SK-N-SH (cell line): ENCODE measurements around the gene FGFBP1. TPM values are rescaled to one million over a fixed set of nuclear protein-coding genes. Genes with fewer than 3 reads are reported as not detected.

ENCODE experiments used
- CTCF ChIA-PET: fragments of 300-600, 350-600 bp; formaldehyde crosslinking; extraction: SDS; loops from one replicate; lab custom pipeline; 2021; lab: Yijun Ruan, JAX
- POLR2A ChIA-PET: fragments of 350-600 bp; sonication (Branson Sonifier 250); formaldehyde crosslinking; extraction: SDS; loops from one replicate; lab custom pipeline; 2020; ENCODE audit warnings: antibody characterized with exemption, inconsistent platforms; lab: Yijun Ruan, JAX
- DNase-seq: peaks from one replicate; pipeline ENCODE4 v3.0.0; 2012
- H2AFZ ChIP-seq: fragments of 200-600 bp; sonication (generic); 2 replicates; pipeline ENCODE4 v1.8.1; 2016; ENCODE audit warnings: antibody characterized with exemption, mild to moderate bottlenecking, low read depth
- H3F3A ChIP-seq: fragments of 200-600 bp; sonication (generic); replicated peaks from 2 replicates; pipeline ENCODE3; 2016; ENCODE audit warnings: antibody characterized with exemption, mild to moderate bottlenecking; ENCODE audit not compliant: insufficient read depth
- H3K27ac ChIP-seq, 2 experiments: fragments of 200-500 bp in 1 of 2; fragments of 200-600 bp in 1 of 2; sonication (Bioruptor generic) in 1 of 2; sonication (generic), shearing (Covaris generic) in 1 of 2; 2 replicates each; pipeline versions ENCODE4 v1.5.1 to v1.6.1; 2014 to 2016; ENCODE audit warnings: low read depth in 2 of 2, inconsistent platforms in 1 of 2, low read length in 1 of 2, mild to moderate bottlenecking in 1 of 2, mixed read lengths in 1 of 2
- H3K27me3 ChIP-seq: fragments of 200-600 bp; sonication (generic), shearing (Covaris generic); 2 replicates; pipeline ENCODE4 v1.6.1; 2016; ENCODE audit warnings: mixed run types; ENCODE audit not compliant: insufficient read depth
- H3K36me3 ChIP-seq, 2 experiments: fragments of 200-500 bp in 1 of 2; fragments of 200-600 bp in 1 of 2; sonication (Bioruptor generic) in 1 of 2; sonication (generic) in 1 of 2; replicated peaks in 1 of 2; 2 replicates each; pipeline versions ENCODE3 to v1.5.1; 2014 to 2016; ENCODE audit warnings: low read length in 1 of 2, mild to moderate bottlenecking in 1 of 2; ENCODE audit not compliant: insufficient read depth in 2 of 2, control insufficient read depth in 1 of 2
- H3K4me1 ChIP-seq, 2 experiments: fragments of 200-500 bp in 1 of 2; fragments of 200-600 bp in 1 of 2; sonication (Bioruptor generic) in 1 of 2; sonication (generic), shearing (Covaris generic) in 1 of 2; 2 replicates each; pipeline versions ENCODE4 v1.5.1 to v1.6.1; 2014 to 2016; ENCODE audit warnings: low read depth in 1 of 2, low read length in 1 of 2, mixed run types in 1 of 2; ENCODE audit not compliant: insufficient read depth in 2 of 2, control insufficient read depth in 1 of 2
- H3K4me2 ChIP-seq: fragments of 200-600 bp; sonication (generic), shearing (Covaris generic); 2 replicates; pipeline ENCODE4 v1.6.1; 2017; ENCODE audit warnings: mixed run types
- H3K4me3 ChIP-seq, 2 experiments: fragments of 200-500 bp in 1 of 2; fragments of 200-600 bp in 1 of 2; sonication (Bioruptor generic) in 1 of 2; sonication (generic), shearing (Covaris generic) in 1 of 2; 2 replicates each; pipeline versions ENCODE4 v1.5.1 to v1.8.1; 2014 to 2016; ENCODE audit warnings: low read depth in 2 of 2, inconsistent platforms in 1 of 2, low read length in 1 of 2, mild to moderate bottlenecking in 1 of 2, mixed read lengths in 1 of 2, moderate library complexity in 1 of 2
- H3K79me2 ChIP-seq: fragments of 200-600 bp; sonication (generic); 2 replicates; pipeline ENCODE4 v1.8.1; 2017; ENCODE audit warnings: mild to moderate bottlenecking; ENCODE audit not compliant: insufficient read depth
- H3K9ac ChIP-seq: fragments of 200-600 bp; sonication (generic); 2 replicates; pipeline ENCODE4 v1.6.1; 2017; ENCODE audit warnings: mixed run types
- H3K9me2 ChIP-seq: fragments of 200-600 bp; sonication (generic); 2 replicates; pipeline ENCODE4 v1.6.1; 2017; ENCODE audit warnings: mixed run types
- H3K9me3 ChIP-seq: fragments of 200-600 bp; sonication (generic); 2 replicates; pipeline ENCODE4 v1.6.1; 2017; ENCODE audit warnings: mixed run types, mild to moderate bottlenecking, moderate library complexity
- H4K20me1 ChIP-seq: fragments of 200-600 bp; sonication (generic); 2 replicates; pipeline ENCODE4 v1.6.1; 2017; ENCODE audit warnings: mild to moderate bottlenecking, mixed run types; ENCODE audit not compliant: insufficient read depth
- CHD2 ChIP-seq: fragments of 150-350 bp; IDR thresholded peaks from 2 replicates; pipeline ENCODE4 v1.6.1; 2018; ENCODE audit warnings: low read length; ENCODE audit not compliant: partially characterized antibody
- REST ChIP-seq: IDR thresholded peaks from 2 replicates; pipeline ENCODE4 v1.6.1; 2012; ENCODE audit warnings: mild to moderate bottlenecking, low read depth, low read length, moderate library complexity
- RXRA ChIP-seq: IDR thresholded peaks from 2 replicates; pipeline ENCODE4 v1.4.0; 2012; ENCODE audit warnings: low read depth, mild to moderate bottlenecking, borderline replicate concordance
- YY1 ChIP-seq: IDR thresholded peaks from 2 replicates; pipeline ENCODE4 v1.4.0; 2012; ENCODE audit warnings: low read depth, mild to moderate bottlenecking
- ZBTB33 ChIP-seq: IDR thresholded peaks from 2 replicates; pipeline ENCODE4 v1.4.0; 2012; ENCODE audit warnings: low read depth, borderline replicate concordance
- WGBS: methylation state at CpG from one replicate; pipeline ENCODE4 v1.1.6; 2017; ENCODE audit warnings: low lambda C conversion rate; 5-methylcytosine and 5-hydroxymethylcytosine counted together
- polyA plus RNA-seq, 3 experiments: library from polyadenylated mRNA; depleted of rRNA; stranded (reverse); fragments of >200 nt; gene quantifications; 2 replicates each; pipeline ENCODE4 v1.2.3, GENCODE V29; 2012

The FGFBP1 gene
- polyA plus RNA-seq, 1 of the 3 experiments (the other 2 are of a cell fraction), result 0.13 TPM

DNA sequence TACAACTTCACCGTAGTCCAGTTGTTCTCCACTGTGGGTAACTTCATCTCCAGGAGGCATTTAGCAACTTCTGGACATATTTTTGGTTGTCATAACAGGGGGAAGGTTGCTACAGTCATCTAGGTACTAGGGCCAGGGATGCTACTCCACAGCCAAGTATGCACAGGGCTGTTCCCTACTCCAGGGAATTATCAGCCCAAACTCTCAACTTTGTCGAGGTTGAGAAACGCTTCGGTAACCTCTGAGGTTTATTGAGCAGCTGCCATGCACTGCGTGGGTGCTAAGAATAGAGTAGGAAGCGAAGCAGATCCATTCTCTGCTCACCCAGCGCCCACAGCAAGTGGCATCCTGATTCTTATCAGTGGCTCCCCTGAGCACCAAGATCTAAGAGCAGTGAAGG is 8.2 kb downstream of the FGFBP1 start:
- H3K9me2 ChIP-seq, result no peaks in the 10 kb centered on the region
- no peaks in the 10 kb centered on the region; the same call in 1 of the 2 replicates for H3K27me3 ChIP-seq
- TF ChIP-seq RXRA (no peak), REST (no peak), YY1 (no peak)
- no peaks in the 10 kb centered on the region for H3K9me3 ChIP-seq
- no peaks in the 10 kb centered on the region for H4K20me1 ChIP-seq
- no peaks in the 10 kb centered on the region for H3K36me3 ChIP-seq
- no peak overlapping the region for H3K9ac ChIP-seq
- POLR2A ChIA-PET, result no interaction called here
- H2AFZ ChIP-seq, result no peak overlapping the region
- WGBS, result 89% methylated on average over 7 of the region's 7 CpGs
- CTCF ChIA-PET, result interaction anchor here (2.0 to 2.6 kb wide), 2 partner anchors 26 to 48 kb away, joined by 6 to 9 read pairs; no protein-coding TSS in a partner anchor
- H3F3A ChIP-seq, result no peaks in the 10 kb centered on the region
- H3K79me2 ChIP-seq, result no peaks in the 10 kb centered on the region
- no peak overlapping the region for H3K4me2 ChIP-seq
- DNase-seq, result no peak
- no peak overlapping the region for H3K4me3 ChIP-seq
- no peak overlapping the region for H3K27ac ChIP-seq
- H3K4me1 ChIP-seq, result no peaks in the 10 kb centered on the region

DNA sequence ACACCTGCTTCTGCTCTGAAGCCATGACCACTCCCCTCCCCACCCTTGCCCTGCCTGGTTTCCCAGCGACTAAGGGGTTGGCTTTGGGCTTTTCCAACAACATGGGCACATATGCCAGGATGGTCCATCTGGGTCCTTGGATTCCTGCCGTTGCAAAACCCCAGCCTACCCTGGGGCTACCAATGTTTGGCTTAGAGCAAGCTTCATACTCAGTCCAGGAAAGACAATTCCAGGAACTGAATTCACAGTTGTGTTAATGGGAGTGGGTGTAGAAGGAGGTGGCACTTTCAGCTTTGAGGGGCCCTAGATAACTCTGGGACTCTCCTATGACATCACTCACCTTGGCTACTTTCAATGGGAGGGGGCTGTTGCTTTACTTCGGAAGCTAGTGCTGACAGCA is 9.0 kb downstream of the FGFBP1 start:
- no peaks in the 10 kb centered on the region for H3K27me3 ChIP-seq
- TF ChIP-seq ZBTB33 (no peak), CHD2 (no peak)
- TF ChIP-seq, all 33 proteins: peak for 0
- Histone ChIP-seq H4K20me1 (no peaks in the 10 kb centered on the region), H2AFZ (no peak overlapping the region), H3F3A (no peaks in the 10 kb centered on the region), H3K4me2 (no peak overlapping the region), H3K4me3 (no peak overlapping the region), H3K9me2 (no peaks in the 10 kb centered on the region), H3K9ac (no peak overlapping the region), H3K79me2 (no peaks in the 10 kb centered on the region), H3K9me3 (no peaks in the 10 kb centered on the region), H3K27ac (no peak overlapping the region), H3K36me3 (no peaks in the 10 kb centered on the region), H3K4me1 (no peaks in the 10 kb centered on the region)
- POLR2A ChIA-PET, result no interaction called here
- DNase-seq, result no peak
- CTCF ChIA-PET, result interaction anchor here (1.3 to 2.6 kb wide), 3 partner anchors 26 to 47 kb away, joined by 3 to 9 read pairs (median 9); no protein-coding TSS in a partner anchor
- 41% methylated on average over 3 of the region's 3 CpGs for WGBS
